Measurements from ENCODE around the gene CXCL9.
"Not testable (repeated sequence)": the region's sequence is repeated elsewhere in the genome, so short reads cannot be mapped to it uniquely, and the experiment has no call there.

The CXCL9 gene

DNA sequence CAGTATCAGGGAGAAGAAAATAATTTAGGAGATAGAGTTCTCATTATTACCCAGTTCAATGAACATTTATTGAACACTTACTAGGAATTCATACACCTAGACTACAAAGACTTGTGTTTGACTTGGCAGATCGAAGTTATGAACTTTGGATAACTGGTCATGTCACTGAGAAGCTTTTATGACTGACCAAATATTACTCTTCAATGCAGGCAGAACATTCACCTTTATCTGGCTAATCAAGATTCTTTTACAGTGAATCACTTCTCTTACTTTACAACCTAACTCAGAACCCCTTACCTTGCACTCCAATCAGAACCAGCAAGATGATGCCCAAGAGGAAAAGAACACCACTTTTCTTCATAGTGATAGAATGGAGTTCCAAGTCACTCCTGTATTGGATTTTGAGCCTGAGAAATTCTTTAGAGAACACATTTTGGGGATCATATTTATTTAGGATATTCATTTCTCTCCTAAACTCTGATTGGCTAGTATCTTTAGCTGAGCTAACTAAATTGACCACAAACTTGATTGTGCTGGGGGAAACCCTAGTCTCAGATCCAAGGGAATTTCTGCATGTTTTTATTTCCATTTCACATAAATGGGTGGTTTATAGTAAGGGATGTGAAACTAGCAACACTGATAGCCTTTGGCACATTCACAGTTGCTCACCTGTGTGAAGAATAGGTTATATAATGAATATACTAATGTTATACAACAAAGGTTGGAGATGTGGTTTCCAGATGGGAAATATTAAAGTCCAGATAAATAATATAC lies at the start of gene CXCL9:
Gene CXCL9 (minus strand): TSS at position 421 of the 774 bp plus-strand sequence. CDS start 60 bp downstream, at position 361.
- DNase-seq (ENCODE audit: low read depth), result no peak

- no peak for DNase-seq (ENCODE audit: low read depth)
These were observed 48.1 kb upstream of the CXCL9 start for GRCh38 chr4:76055421-76055820.

- no peak for DNase-seq (ENCODE audit: low read depth)
These were observed 47.7 kb upstream of the CXCL9 start for GRCh38 chr4:76055016-76055415.

- DNase-seq (ENCODE audit: low read depth), result no peak
These were observed 46.4 kb upstream of the CXCL9 start for GRCh38 chr4:76053730-76054129.

GRCh38 chr4:76050560-76051050 lies 43.3 kb upstream of the CXCL9 start:
- not testable (repeated sequence) for DNase-seq (ENCODE audit: low read depth)

GRCh38 chr4:76049860-76050416 lies 42.6 kb upstream of the CXCL9 start:
- DNase-seq (ENCODE audit: low read depth), result not testable (repeated sequence)

DNA sequence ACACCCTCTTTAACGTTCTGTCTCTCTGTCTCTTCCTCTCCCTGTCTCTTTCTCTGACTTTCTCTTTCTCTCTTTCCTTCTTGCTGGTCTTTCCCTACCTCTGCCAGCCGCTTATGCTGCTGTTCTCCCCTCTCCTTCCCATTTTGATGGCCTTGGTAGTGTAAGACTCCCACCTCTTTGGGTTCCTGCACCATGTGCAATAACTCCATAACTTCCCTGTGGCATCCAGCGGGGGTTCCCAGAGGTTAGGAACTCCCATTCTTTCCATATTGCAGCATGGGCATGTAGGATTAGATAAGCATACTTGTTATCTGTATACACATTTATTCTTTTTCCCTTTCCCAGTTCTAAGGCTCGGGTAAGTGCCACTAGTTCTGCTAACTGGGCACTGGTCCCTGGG lies 37.4 kb upstream of the CXCL9 start:
- not testable (repeated sequence) for DNase-seq (ENCODE audit: low read depth)

GRCh38 chr4:76043306-76043705 lies 36.0 kb upstream of the CXCL9 start:
- not testable (repeated sequence) for DNase-seq (ENCODE audit: low read depth)

DNA sequence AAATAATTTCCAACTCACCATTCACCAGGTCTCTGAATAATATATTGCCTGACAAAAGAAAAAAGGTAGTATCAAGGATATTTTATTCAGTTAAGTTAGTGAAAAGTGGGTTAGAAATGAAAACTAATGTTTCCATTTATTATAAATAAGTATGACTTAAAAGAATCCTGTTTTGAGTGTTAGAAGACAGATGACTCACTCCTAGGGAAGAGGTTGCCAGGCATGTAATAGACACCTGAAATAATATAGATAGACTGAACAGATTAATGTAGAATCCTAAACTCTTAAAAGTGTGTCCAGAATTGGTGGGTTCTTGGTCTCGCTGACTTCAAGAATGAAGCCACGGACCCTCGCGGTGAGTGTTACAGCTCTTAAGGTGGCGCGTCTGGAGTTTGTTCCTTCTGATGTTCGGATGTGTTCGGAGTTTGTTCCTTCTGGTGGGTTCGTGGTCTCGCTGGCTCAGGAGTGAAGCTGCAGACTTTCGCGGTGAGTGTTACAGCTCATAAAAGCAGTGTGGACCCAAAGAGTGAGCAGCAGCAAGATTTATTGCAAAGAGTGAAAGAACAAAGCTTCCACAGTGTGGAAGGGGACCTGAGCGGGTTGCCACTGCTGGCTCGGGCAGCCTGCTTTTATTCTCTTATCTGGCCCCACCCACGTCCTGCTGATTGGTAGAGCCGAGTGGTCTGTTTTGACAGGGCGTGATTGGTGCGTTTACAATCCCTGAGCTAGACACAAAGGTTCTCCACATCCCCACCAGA lies 35.1 kb upstream of the CXCL9 start:
- DNase-seq (ENCODE audit: low read depth), result not testable (repeated sequence)

- DNase-seq (ENCODE audit: low read depth), result no peak
These were observed 29.5 kb upstream of the CXCL9 start for GRCh38 chr4:76036855-76037254.

DNA sequence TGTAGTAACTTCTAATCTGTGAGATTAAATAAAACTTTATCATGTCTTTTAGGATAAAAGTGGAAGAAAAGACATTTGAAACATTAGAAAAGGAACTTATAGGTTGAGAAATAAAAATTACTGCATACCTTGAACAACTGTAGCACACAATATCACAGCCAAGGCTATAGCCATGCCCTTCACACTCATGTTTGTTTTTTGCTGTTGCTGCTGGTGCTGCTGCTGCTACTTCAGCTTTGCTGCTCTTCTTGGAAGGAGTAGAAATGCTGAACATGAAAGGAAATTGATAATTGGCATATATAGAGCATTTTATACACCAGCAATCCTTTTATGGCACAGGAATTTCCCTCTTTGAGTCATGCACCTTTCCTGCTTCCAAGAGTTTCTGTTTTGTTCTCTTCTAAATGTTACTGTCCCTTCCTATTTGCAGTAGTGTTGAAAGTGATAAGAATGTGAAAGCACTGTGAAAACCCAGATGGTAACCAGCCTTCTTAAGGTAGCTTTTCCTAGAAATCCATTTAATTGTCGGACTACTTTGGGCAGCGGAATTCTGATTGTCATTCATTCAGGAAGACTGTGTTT lies 28.6 kb upstream of the CXCL9 start, which contains the start of gene CXCL11:
Gene CXCL11 (minus strand): TSS at position 272 of the 582 bp plus-strand sequence. CDS start 83 bp downstream, at position 189.
- no peak for DNase-seq (ENCODE audit: low read depth)

- no peak for DNase-seq (ENCODE audit: low read depth)
These were observed 27.8 kb upstream of the CXCL9 start for GRCh38 chr4:76035141-76035540.

DNA sequence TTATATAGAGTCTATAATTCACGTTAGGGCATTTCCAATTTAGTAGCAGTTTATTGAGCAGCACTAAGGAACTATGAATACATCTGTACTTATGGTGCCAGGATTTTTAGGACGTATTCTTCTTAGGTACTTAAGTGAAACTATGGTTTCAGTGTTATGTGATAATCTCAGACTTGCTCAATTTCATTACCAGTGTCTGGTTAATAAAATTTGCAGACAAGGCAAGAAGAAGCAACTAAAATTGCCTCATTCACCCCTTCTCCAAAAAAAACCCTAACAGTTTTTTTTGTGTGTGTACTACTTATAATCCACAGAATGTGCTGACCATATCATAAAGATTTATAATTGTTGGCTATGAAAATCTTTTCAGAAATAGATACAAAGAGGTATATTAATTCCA lies 22.0 kb upstream of the CXCL9 start:
- no peak for DNase-seq (ENCODE audit: low read depth)

GRCh38 chr4:76028350-76028765 lies 21.0 kb upstream of the CXCL9 start:
- DNase-seq (ENCODE audit: low read depth), result no peak

DNA sequence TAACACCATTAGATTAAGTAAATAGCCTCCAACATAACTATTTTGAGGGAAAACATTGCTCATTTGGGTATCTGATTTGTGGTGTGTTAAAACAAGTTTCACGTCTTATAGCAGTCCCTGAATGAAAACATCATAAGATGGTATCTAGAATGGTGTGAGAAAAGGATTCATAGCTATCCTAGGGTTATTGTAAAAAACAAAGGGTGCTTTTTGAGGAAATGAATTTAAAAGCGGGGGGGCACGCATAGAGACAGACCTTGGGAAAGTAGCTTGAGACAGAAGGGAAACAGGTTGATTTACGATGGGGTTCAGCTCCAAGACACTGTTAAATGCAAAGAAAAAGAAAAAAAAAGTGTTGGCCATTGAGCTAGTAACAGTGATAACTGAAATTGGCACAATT lies 16.8 kb upstream of the CXCL9 start:
- DNase-seq (ENCODE audit: low read depth), result no peak

DNA sequence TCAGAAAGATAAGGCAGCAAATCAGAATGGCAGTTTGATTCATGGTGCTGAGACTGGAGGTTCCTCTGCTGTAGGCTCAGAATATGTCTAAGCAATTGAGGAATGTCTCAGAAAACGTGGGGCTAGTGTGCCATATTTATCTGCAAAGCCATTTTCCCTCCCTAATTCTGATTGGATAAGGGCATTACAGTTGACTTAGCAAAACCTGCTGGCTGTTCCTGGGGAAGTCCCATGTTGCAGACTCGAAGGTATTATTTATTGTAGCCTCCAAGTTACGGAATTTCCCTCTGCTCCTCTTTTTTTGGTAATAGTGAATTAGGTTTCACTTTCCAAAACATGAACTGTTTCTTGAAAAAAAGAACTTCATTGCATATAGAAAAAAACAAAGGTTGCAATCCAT lies 16.1 kb upstream of the CXCL9 start, which contains the start of gene CXCL10:
Gene CXCL10 (minus strand): TSS at position 109 of the 400 bp plus-strand sequence. CDS start 66 bp downstream, at position 43.
- no peak for DNase-seq (ENCODE audit: low read depth)

GRCh38 chr4:76022677-76023076 lies 15.4 kb upstream of the CXCL9 start:
- DNase-seq (ENCODE audit: low read depth), result no peak

DNA sequence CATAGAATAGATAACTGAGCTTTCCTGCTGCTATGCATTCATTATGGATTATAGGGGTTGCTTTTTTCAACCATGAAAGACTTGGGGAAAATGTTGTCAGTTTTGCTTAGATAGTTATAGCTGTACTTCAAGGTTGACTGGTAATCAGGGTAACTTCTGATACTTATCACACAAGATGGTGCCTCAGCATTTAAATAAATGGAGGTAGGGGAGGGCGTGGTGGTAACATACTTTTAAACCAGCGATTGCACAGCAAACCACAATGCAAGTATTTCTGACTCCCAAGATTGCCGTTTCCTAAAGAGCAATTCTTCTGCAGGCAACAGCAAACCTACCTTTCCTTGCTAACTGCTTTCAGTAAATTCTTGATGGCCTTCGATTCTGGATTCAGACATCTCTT lies 14.7 kb upstream of the CXCL9 start:
- DNase-seq (ENCODE audit: low read depth), result no peak

GRCh38 chr4:76017056-76017686 lies 9.9 kb upstream of the CXCL9 start:
- no peak for DNase-seq (ENCODE audit: low read depth)

DNA sequence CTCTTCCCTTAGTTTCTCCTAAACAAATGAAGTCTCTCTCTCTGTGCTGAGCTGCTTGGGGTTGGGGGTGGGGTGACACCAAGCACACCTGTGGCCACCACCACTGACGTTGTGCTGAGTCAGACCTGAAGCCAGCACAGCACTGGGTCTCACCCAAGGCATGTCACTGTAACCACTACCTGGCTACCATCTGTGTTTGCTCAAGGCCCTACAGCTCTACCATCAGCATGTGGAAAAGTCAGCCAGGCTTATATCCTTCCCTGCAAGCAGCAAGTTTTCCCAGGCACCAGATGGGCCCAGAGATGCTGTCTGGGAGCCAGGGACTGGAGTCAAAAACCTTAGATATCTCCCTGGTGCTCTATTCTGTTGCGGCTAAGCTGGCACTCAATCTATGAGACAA lies 9.1 kb upstream of the CXCL9 start:
- no peak for DNase-seq (ENCODE audit: low read depth)

DNA sequence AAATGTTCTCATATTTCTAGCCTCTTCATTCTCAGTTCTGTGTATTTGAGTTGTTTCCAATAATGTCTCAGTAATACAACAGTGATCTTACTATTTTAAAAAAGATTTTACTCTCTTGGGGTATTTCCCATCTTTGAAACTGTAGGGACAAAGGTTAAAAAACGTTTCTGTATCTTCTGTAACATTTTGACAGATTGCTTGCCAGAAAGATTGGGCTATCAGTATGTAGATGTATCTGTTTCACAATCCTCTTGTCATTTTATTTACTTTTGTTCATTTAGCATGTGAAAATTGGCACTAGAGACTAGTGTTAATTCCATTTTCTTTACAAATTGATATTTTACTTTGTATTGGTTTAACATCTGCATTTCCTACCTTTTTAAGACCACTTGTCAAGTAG lies 6.2 kb upstream of the CXCL9 start:
- DNase-seq (ENCODE audit: low read depth), result no peak

GRCh38 chr4:76012388-76012801 lies 5.1 kb upstream of the CXCL9 start:
- no peak for DNase-seq (ENCODE audit: low read depth)
